DND-41 (cell line): ENCODE measurements around the gene HECW1.

ENCODE experiments used
- ATAC-seq: fragments of 200-7000 bp; cut with Tn5 transposase; 3 replicates; pipeline ENCODE4 v1.9.1; 2021; ENCODE audit warnings: low read depth; ENCODE audit not compliant: insufficient read depth
- DNase-seq: peaks from one replicate; pipeline ENCODE4 v3.0.0-alpha.2; 2020
- H2AFZ ChIP-seq: 2 replicates; pipeline ENCODE4 v1.6.0; 2012; ENCODE audit warnings: low read depth, low read length
- H3K27ac ChIP-seq: 2 replicates; pipeline ENCODE4 v1.5.1; 2012; ENCODE audit warnings: low read length, inconsistent platforms
- H3K27me3 ChIP-seq: fragments of 200-600 bp; sonication (generic); 2 replicates; pipeline ENCODE4 v1.6.0; 2012; ENCODE audit warnings: low read length, mild to moderate bottlenecking, inconsistent platforms; ENCODE audit not compliant: insufficient read depth, poor library complexity
- H3K36me3 ChIP-seq: 2 replicates; pipeline ENCODE4 v1.5.1; 2012; ENCODE audit warnings: low read length, inconsistent platforms; ENCODE audit not compliant: insufficient read depth
- H3K4me1 ChIP-seq: 2 replicates; pipeline ENCODE4 v1.5.1; 2012; ENCODE audit warnings: mild to moderate bottlenecking, low read length; ENCODE audit not compliant: insufficient read depth
- H3K4me2 ChIP-seq: 2 replicates; pipeline ENCODE4 v1.6.0; 2012; ENCODE audit warnings: mild to moderate bottlenecking, moderate library complexity, low read length, inconsistent platforms; ENCODE audit not compliant: insufficient read depth
- H3K4me3 ChIP-seq, 2 experiments: fragments of 200-600 bp in 1 of 2; shearing (Covaris generic) in 1 of 2; 2 replicates each; pipeline ENCODE4 v1.5.1; 2012 to 2016; ENCODE audit warnings: inconsistent platforms in 2 of 2, low read length in 2 of 2, mild to moderate bottlenecking in 2 of 2, low read depth in 1 of 2, moderate library complexity in 1 of 2
- H3K79me2 ChIP-seq: 2 replicates; pipeline ENCODE4 v1.6.0; 2012; ENCODE audit warnings: low read length, inconsistent platforms; ENCODE audit not compliant: insufficient read depth
- H3K9ac ChIP-seq: 2 replicates; pipeline ENCODE4 v1.6.0; 2012; ENCODE audit warnings: low read depth, mild to moderate bottlenecking, inconsistent platforms, low read length, moderate library complexity
- H3K9me3 ChIP-seq: 2 replicates; pipeline ENCODE4 v1.5.1; 2012; ENCODE audit warnings: low read length, moderate library complexity, mild to moderate bottlenecking, inconsistent platforms; ENCODE audit not compliant: insufficient read depth, severe bottlenecking
- H4K20me1 ChIP-seq: 2 replicates; pipeline ENCODE4 v1.6.0; 2012; ENCODE audit warnings: low read length; ENCODE audit not compliant: insufficient read depth
- CTCF ChIP-seq: IDR thresholded peaks from 2 replicates; pipeline ENCODE4 v1.5.1; 2012; ENCODE audit warnings: borderline replicate concordance, low read length, moderate library complexity, mild to moderate bottlenecking; ENCODE audit not compliant: poor library complexity, severe bottlenecking; ENCODE audit errors: extremely low read depth
- EZH2 ChIP-seq: IDR thresholded peaks from 3 replicates; pipeline ENCODE4 v1.6.1; 2012; ENCODE audit warnings: borderline replicate concordance, low read depth, mild to moderate bottlenecking, moderate library complexity, low read length, inconsistent platforms; ENCODE audit not compliant: severe bottlenecking

HECW1 gene

DNA sequence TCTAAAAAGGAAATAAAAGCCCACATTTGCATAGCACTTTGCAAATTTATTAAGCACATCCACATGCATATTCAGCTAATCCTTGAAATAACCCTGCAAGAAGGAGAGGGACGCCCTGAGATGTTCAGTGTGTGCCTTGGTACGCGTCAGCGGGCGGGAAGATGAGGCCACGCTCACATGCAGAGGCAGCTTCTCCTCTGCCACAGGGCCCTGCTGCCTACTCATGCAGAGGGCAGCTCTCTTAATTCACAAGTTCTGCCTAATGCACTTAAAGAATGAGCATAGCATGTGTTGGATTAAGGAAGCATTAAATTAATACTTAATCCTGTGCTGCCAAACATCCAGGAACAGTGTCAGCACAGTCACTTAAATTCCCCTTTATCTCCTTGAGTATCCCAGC is 132.3 kb downstream of the HECW1 start:
- H3K27me3 ChIP-seq = peaks cover 7% of the 10 kb centered on the region
- DNase-seq (no peak), ATAC-seq (no peak)
- no peak overlapping the region for H3K4me2 ChIP-seq
- no peak overlapping the region for H3K27ac ChIP-seq
- no peaks in the 10 kb centered on the region for H3K79me2 ChIP-seq
- H3K9me3 ChIP-seq = no peaks in the 10 kb centered on the region
- no peak for TF ChIP-seq EZH2
- TF ChIP-seq CTCF = no peak
- H2AFZ ChIP-seq = no peak overlapping the region
- no peaks in the 10 kb centered on the region for H3K4me1 ChIP-seq
- peaks cover 5% of the 10 kb centered on the region; the same call in 1 of the 2 replicates for H4K20me1 ChIP-seq
- no peak overlapping the region for H3K9ac ChIP-seq
- no peaks in the 10 kb centered on the region for H3K36me3 ChIP-seq
- no peak overlapping the region for H3K4me3 ChIP-seq

- H2AFZ ChIP-seq = no peak overlapping the region
- ATAC-seq = no peak
- no peak overlapping the region for H3K9ac ChIP-seq
- no peaks in the 10 kb centered on the region for H4K20me1 ChIP-seq
- no peak overlapping the region for H3K27ac ChIP-seq
- TF ChIP-seq EZH2 (no peak), CTCF (no peak)
- no peaks in the 10 kb centered on the region for H3K79me2 ChIP-seq
- H3K36me3 ChIP-seq = no peaks in the 10 kb centered on the region
- no peak overlapping the region for H3K4me2 ChIP-seq
- H3K4me1 ChIP-seq = no peaks in the 10 kb centered on the region
- DNase-seq = no peak
- peaks cover 7% of the 10 kb centered on the region for H3K27me3 ChIP-seq
- no peaks in the 10 kb centered on the region for H3K9me3 ChIP-seq
- H3K4me3 ChIP-seq = no peak overlapping the region
Measured at GRCh38 chr7:43247757-43248156, 135.3 kb downstream of the HECW1 start.

- H2AFZ ChIP-seq = no peak overlapping the region
- H3K36me3 ChIP-seq = no peaks in the 10 kb centered on the region
- TF ChIP-seq CTCF (no peak), EZH2 (no peak)
- DNase-seq (no peak), ATAC-seq (no peak)
- no peak overlapping the region for H3K27ac ChIP-seq
- no peaks in the 10 kb centered on the region for H3K4me1 ChIP-seq
- H4K20me1 ChIP-seq = no peaks in the 10 kb centered on the region
- no peaks in the 10 kb centered on the region for H3K79me2 ChIP-seq
- H3K9ac ChIP-seq = no peak overlapping the region
- H3K27me3 ChIP-seq = peaks cover 7% of the 10 kb centered on the region
- no peaks in the 10 kb centered on the region for H3K9me3 ChIP-seq
- H3K4me3 ChIP-seq = no peak overlapping the region
- H3K4me2 ChIP-seq = no peak overlapping the region
Measured at GRCh38 chr7:43248553-43248952, 136.1 kb downstream of the HECW1 start.
